Panc1 (cell line): ENCODE data around the gene VKORC1L1. TPM values are rescaled to one million over a fixed set of nuclear protein-coding genes. Genes with fewer than 3 reads are reported as not detected.

Experiments used
- ATAC-seq: fragments of 200-7000 bp; cut with Tn5 transposase; 2 replicates; pipeline ENCODE4 v1.9.1; 2020; ENCODE audit warnings: mild to moderate bottlenecking, moderate library complexity
- BruUV-seq: library from RNA; stranded (reverse); fragments of 400-500 nt; replicated peaks from 2 replicates; lab custom pipeline; 2021; lab: Mats Ljungman, UMichigan
- CTCF ChIA-PET: fragments of 300-600 bp; sonication (Branson Sonifier 250); formaldehyde crosslinking; loops from one replicate; lab custom pipeline; 2022; ENCODE audit warnings: antibody characterized with exemption; lab: Charles Lee
- POLR2A ChIA-PET: fragments of 300-600 bp; sonication (Branson Sonifier 250); formaldehyde crosslinking; loops from one replicate; lab custom pipeline; 2022; ENCODE audit warnings: antibody characterized with exemption; lab: Charles Lee
- DNase-seq: peaks from one replicate; pipeline ENCODE4 v3.0.0-alpha.2; 2010; ENCODE audit warnings: low read depth, low spot score
- H3K27ac ChIP-seq: 2 replicates; pipeline ENCODE4 v1.5.1; 2011; ENCODE audit warnings: mild to moderate bottlenecking, low read length, inconsistent platforms
- H3K27me3 ChIP-seq: fragments of 200-500 bp; sonication (Bioruptor generic); 2 replicates; pipeline ENCODE4 v1.6.0; 2014; ENCODE audit warnings: low read length, inconsistent platforms; ENCODE audit not compliant: control insufficient read depth, insufficient read depth
- H3K36me3 ChIP-seq: fragments of 200-500 bp; sonication (Bioruptor generic); 2 replicates; pipeline ENCODE4 v1.5.1; 2014; ENCODE audit warnings: inconsistent platforms, mild to moderate bottlenecking, low read length, moderate library complexity; ENCODE audit not compliant: control insufficient read depth, insufficient read depth
- H3K4me1 ChIP-seq: 2 replicates; pipeline ENCODE4 v1.5.1; 2011; ENCODE audit warnings: inconsistent platforms, mild to moderate bottlenecking, low read length, moderate library complexity; ENCODE audit not compliant: control insufficient read depth, insufficient read depth
- H3K4me3 ChIP-seq, 2 experiments: 2 replicates each; pipeline ENCODE4 v1.5.1; 2011 to 2012; ENCODE audit warnings: low read depth in 2 of 2, low read length in 2 of 2, mild to moderate bottlenecking in 2 of 2, inconsistent platforms in 1 of 2, moderate library complexity in 1 of 2
- H3K9me3 ChIP-seq: fragments of 200-500 bp; sonication (Bioruptor generic); 2 replicates; pipeline ENCODE4 v1.5.1; 2014; ENCODE audit warnings: low read depth, mild to moderate bottlenecking, inconsistent platforms, low read length, moderate library complexity; ENCODE audit not compliant: control insufficient read depth, insufficient read depth
- CTCF ChIP-seq: fragments of 450-650 bp; IDR thresholded peaks from 2 replicates; pipeline ENCODE4 v1.5.1; 2017; ENCODE audit warnings: mild to moderate bottlenecking
- POLR2AphosphoS5 ChIP-seq: IDR thresholded peaks from 2 replicates; pipeline ENCODE4 v1.6.1; 2012; ENCODE audit warnings: mild to moderate bottlenecking, low read depth, low read length, moderate library complexity
- REST ChIP-seq, 2 experiments: IDR thresholded peaks; 2 replicates each; pipeline ENCODE4 v1.6.1; 2011 to 2012; ENCODE audit warnings: low read depth in 2 of 2, control low read depth in 1 of 2, low read length in 1 of 2, mild to moderate bottlenecking in 1 of 2, moderate library complexity in 1 of 2; ENCODE audit not compliant: insufficient read depth in 1 of 2
- SIN3A ChIP-seq: IDR thresholded peaks from 2 replicates; pipeline ENCODE4 v1.6.1; 2012; ENCODE audit warnings: low read depth, mild to moderate bottlenecking, low read length, moderate library complexity, borderline replicate concordance; ENCODE audit not compliant: insufficient read depth
- TCF7L2 ChIP-seq: IDR thresholded peaks from 2 replicates; pipeline ENCODE4 v1.6.1; 2011; ENCODE audit warnings: mild to moderate bottlenecking, low read depth, low read length, inconsistent platforms
- in situ Hi-C: cut with HindIII; loops from 2 replicates; pipeline ENCODE4 v1.10.0; 2016; ENCODE audit warnings: low sequenced_read_pairs, low pct_unique_long_range_greater_than_20kb
- intact Hi-C: fragments of 100-400 bp; cut with micrococcal nuclease; formaldehyde crosslinking; loops from one replicate; pipeline ENCODE4 v1.10.0; 2022; ENCODE audit not compliant: unreplicated experiment
- total RNA-seq: library from RNA; stranded (reverse); gene quantifications from one replicate; pipeline ENCODE4 v1.2.1, GENCODE V29; 2021; ENCODE audit not compliant: unreplicated experiment

Gene VKORC1L1
- total RNA-seq, 1 experiment from 2014 or later = 45.5 TPM

- H3K27me3 ChIP-seq = no peaks in the 10 kb centered on the region
- H3K36me3 ChIP-seq = no peaks in the 10 kb centered on the region
- no peak for DNase-seq
- ChIA-PET CTCF (no interaction called here), POLR2A (no interaction called here)
- intact Hi-C loops (no loop called here), in situ Hi-C loops (no loop called here)
- BruUV-seq = no TSS peak
- H3K4me1 ChIP-seq = no peaks in the 10 kb centered on the region
- H3K9me3 ChIP-seq = no peaks in the 10 kb centered on the region
- H3K4me3 ChIP-seq = no peak overlapping the region
- no peak overlapping the region for H3K27ac ChIP-seq
- ATAC-seq = no peak
- no peak for TF ChIP-seq CTCF
- TF ChIP-seq SIN3A = no peak
- no peak for TF ChIP-seq REST (IDR thresholded peaks at IDR 0.05; ENCODE audit: insufficient read depth in 1 of 2, low read depth in 2 of 2, low read length in 1 of 2)
- no peak for TF ChIP-seq POLR2AphosphoS5
- TF ChIP-seq TCF7L2 = no peak
Measured at GRCh38 chr7:65974191-65974801, 101.4 kb downstream of the VKORC1L1 start.

GRCh38 chr7:65974876-65975275 is 102.0 kb downstream of the VKORC1L1 start:
- CTCF ChIA-PET = no interaction called here
- Histone ChIP-seq H3K27me3 (no peaks in the 10 kb centered on the region), H3K36me3 (no peaks in the 10 kb centered on the region), H3K4me1 (no peaks in the 10 kb centered on the region), H3K27ac (no peak overlapping the region), H3K9me3 (no peaks in the 10 kb centered on the region), H3K4me3 (no peak overlapping the region)
- ATAC-seq = peak; percentile 17; the same call in 1 of the 2 replicates
- in situ Hi-C loops = no loop called here
- intact Hi-C loops = no loop called here
- DNase-seq = no peak
- no peak for TF ChIP-seq SIN3A
- no peak for TF ChIP-seq TCF7L2
- no peak for TF ChIP-seq POLR2AphosphoS5
- no peak for TF ChIP-seq REST (IDR thresholded peaks at IDR 0.05; ENCODE audit: insufficient read depth in 1 of 2, low read depth in 2 of 2, low read length in 1 of 2)
- TF ChIP-seq CTCF = no peak
- POLR2A ChIA-PET = no interaction called here
- BruUV-seq = no TSS peak
